Esophagus squamous epithelium (tissue), 5 donors: ENCODE measurements around the gene RNF151. TPM values are rescaled to one million over a fixed set of nuclear protein-coding genes. Genes with fewer than 3 reads are reported as not detected.

ENCODE experiments used
- DNase-seq: peaks from one replicate; lab custom pipeline; 2025; lab: John Stamatoyannopoulos, UW
- H3K27ac ChIP-seq, 4 donors: fragments of 200-600 bp; sonication (generic); one replicate each; pipeline ENCODE4 v1.5.1; 2016 to 2019; ENCODE audit warnings: mild to moderate bottlenecking in 1 of 4
- H3K27me3 ChIP-seq, 4 donors: fragments of 200-600 bp; sonication (generic); 1 replicate in 3 of 4; 2 replicates in 1 of 4; pipeline versions ENCODE4 v1.5.1 to v1.6.0; 2017 to 2021; ENCODE audit warnings: antibody characterized with exemption in 1 of 4
- H3K36me3 ChIP-seq, 3 donors: fragments of 200-600 bp; sonication (generic); one replicate each; pipeline ENCODE4 v1.5.1; 2016 to 2019
- H3K4me1 ChIP-seq, 3 donors: fragments of 200-600 bp; sonication (generic); one replicate each; pipeline ENCODE4 v1.5.1; 2017 to 2019
- H3K4me3 ChIP-seq, 4 donors: fragments of 200-600 bp; sonication (generic); 1 replicate in 3 of 4; 2 replicates in 1 of 4; pipeline ENCODE4 v1.5.1; 2016 to 2019; ENCODE audit warnings: mild to moderate bottlenecking in 2 of 4, moderate library complexity in 1 of 4
- H3K9me3 ChIP-seq, 3 donors: fragments of 200-600 bp; sonication (generic); one replicate each; pipeline ENCODE4 v1.5.1; 2016 to 2019
- POLR2A ChIP-seq, 4 donors: fragments of 450-650 bp; IDR thresholded peaks; one replicate each; pipeline ENCODE4 v1.6.1; 2017; ENCODE audit warnings: antibody characterized with exemption in 4 of 4, mild to moderate bottlenecking in 4 of 4, moderate library complexity in 3 of 4
- WGBS, 2 donors: methylation state at CpG; one replicate each; pipeline ENCODE4 v1.1.5; 2018; 5-methylcytosine and 5-hydroxymethylcytosine counted together
- intact Hi-C: fragments of 100-400 bp; cut with DNase I; formaldehyde crosslinking; loops from one replicate; pipeline ENCODE4 v1.15.0; 2022
- total RNA-seq, 4 donors: library from RNA; depleted of rRNA; stranded (reverse); fragments of >200 nt; gene quantifications; one replicate each; pipeline ENCODE4 v1.1.0, GENCODE V29; 2016
- TF ChIP-seq, protein P1 (sequence below), 6 experiments: fragments of 450-650 bp in 4 of 6; fragments of 200-600 bp in 2 of 6; sonication (generic) in 2 of 6; IDR thresholded peaks; one replicate each; pipeline ENCODE4 v1.5.1; 2016 to 2019; ENCODE audit warnings: antibody characterized with exemption in 6 of 6, mild to moderate bottlenecking in 4 of 6, moderate library complexity in 4 of 6
- donor health status: DM: yes; HTN: yes; CAD: no.

Gene RNF151
- total RNA-seq, 4 donors from 2014 or later, result not detected

DNA sequence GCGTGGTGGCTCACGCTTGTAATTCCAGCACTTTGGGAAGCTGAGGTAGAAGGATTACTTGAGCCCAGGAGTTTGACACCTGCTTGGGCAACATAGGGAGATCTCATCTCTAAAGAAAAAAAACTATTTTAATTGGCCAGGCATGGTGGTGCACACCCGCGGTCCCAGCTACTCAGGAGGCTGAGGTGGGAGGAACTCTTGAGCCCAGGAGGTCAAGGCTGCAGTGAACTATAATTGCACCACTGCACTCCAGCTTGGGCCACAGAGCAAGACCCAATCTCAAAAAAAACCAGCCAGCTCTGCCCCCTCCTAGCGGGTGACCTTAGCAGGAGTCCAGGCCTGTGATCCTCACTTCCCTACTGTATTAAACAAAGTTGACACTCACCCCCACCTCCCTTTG is 42.6 kb upstream of the RNF151 start:
- Histone ChIP-seq H3K36me3 (no peaks in the 10 kb centered on the region), H3K4me1 (peaks cover 11 to 43% (median 15%) of the 10 kb centered on the region in 3 donors), H3K27me3 (peaks cover 6 to 66% (median 12%) of the 10 kb centered on the region in 4 donors), H3K27ac (peak overlapping the region in 3 of 4 donors; percentile 2 to 47 (median 30)), H3K9me3 (no peaks in the 10 kb centered on the region), H3K4me3 (no peak overlapping the region)
- intact Hi-C loops, result loop anchor here (5.0 kb wide), 1 partner anchor 62 kb away; no protein-coding TSS in a partner anchor
- TF ChIP-seq POLR2A (IDR thresholded peaks at IDR 0.05), result no peak
- TF ChIP-seq, protein P1, sequence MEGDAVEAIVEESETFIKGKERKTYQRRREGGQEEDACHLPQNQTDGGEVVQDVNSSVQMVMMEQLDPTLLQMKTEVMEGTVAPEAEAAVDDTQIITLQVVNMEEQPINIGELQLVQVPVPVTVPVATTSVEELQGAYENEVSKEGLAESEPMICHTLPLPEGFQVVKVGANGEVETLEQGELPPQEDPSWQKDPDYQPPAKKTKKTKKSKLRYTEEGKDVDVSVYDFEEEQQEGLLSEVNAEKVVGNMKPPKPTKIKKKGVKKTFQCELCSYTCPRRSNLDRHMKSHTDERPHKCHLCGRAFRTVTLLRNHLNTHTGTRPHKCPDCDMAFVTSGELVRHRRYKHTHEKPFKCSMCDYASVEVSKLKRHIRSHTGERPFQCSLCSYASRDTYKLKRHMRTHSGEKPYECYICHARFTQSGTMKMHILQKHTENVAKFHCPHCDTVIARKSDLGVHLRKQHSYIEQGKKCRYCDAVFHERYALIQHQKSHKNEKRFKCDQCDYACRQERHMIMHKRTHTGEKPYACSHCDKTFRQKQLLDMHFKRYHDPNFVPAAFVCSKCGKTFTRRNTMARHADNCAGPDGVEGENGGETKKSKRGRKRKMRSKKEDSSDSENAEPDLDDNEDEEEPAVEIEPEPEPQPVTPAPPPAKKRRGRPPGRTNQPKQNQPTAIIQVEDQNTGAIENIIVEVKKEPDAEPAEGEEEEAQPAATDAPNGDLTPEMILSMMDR (IDR thresholded peaks at IDR 0.05), result no peak
- WGBS, 2 donors, result 40 to 90% methylated on average over 3 to 5 of the region's 5 CpGs
- DNase-seq, result no peak

DNA sequence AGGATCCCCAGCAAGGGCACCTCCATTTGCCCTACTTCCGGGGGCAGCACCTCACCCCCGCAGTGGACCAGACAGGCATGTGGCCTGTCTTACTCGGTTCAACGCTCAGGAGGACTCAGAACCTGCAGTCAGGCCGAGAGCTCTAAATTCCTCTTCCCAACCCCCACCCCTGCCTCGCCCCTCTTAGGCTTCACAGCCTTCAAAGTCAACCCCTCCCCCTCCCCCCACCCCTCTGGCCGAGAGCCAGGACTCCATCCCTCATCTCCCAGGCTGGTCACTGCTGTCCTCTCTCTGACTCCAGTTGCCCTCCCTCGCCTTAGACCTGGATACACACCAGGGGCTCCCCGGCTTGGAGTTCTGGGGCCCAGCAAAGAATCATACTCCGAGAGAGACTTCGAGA is 40.4 kb upstream of the RNF151 start:
- Histone ChIP-seq H3K4me3 (no peak overlapping the region), H3K27ac (no peak overlapping the region), H3K9me3 (no peaks in the 10 kb centered on the region), H3K4me1 (peaks cover 21 to 42% (median 24%) of the 10 kb centered on the region in 3 donors), H3K36me3 (no peaks in the 10 kb centered on the region), H3K27me3 (peaks cover 0 to 44% (median 0%) of the 10 kb centered on the region in 4 donors)
- intact Hi-C loops, result loop anchor here (5.0 kb wide), 1 partner anchor 54 kb away; the partner anchor contains the start of gene MEIOB
- no peak for DNase-seq
- 65 to 68% methylated on average over 3 to 6 of the region's 11 CpGs for WGBS, 2 donors
- TF ChIP-seq, protein P1 (IDR thresholded peaks at IDR 0.05), result no peak
- TF ChIP-seq POLR2A (IDR thresholded peaks at IDR 0.05), result no peak

DNA sequence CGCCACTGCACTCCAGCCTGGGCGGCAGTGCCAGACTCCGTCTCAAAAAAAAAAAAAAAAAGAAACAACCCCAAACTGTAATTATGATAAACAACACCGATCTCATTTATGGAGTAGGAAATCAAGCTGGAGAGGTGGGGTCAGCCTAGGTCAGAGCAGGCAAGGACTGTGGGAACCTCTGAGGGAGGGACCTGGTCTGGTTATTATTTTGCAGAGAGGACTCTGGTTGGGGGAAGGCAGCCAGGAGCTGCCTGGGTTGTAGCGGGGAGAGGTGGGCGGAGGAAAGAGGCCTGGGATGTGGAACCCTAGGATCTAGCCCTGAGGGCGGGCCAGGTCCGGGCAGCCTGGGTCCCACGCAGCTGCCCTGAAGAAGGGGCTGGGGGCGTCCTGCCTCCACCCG is 37.6 kb upstream of the RNF151 start:
- DNase-seq, result no peak
- Histone ChIP-seq H3K9me3 (no peaks in the 10 kb centered on the region), H3K27ac (peak overlapping the region; percentile 86 to 94 (median 87)), H3K4me3 (peak overlapping the region; percentile 47 to 79 (median 63)), H3K4me1 (peaks cover 11 to 36% (median 12%) of the 10 kb centered on the region in 3 donors), H3K27me3 (peaks cover 0 to 25% (median 0%) of the 10 kb centered on the region in 4 donors), H3K36me3 (no peaks in the 10 kb centered on the region)
- WGBS, 2 donors, result 7 to 8% methylated on average over 5 to 7 of the region's 11 CpGs
- no peak for TF ChIP-seq POLR2A (IDR thresholded peaks at IDR 0.05)
- TF ChIP-seq, protein P1 (IDR thresholded peaks at IDR 0.05), result no peak
- intact Hi-C loops, result loop anchor here (5.0 kb wide), 1 partner anchor 57 kb away; the partner anchor contains the start of gene MEIOB

GRCh38 chr16:1929578-1930337 is 36.9 kb upstream of the RNF151 start:
- H3K4me1 ChIP-seq, result peaks cover 11 to 32% (median 12%) of the 10 kb centered on the region in 3 donors
- 17% methylated on average over 5 of the region's 70 CpGs; no CpG with 5 or more reads in 1 of the 2 donors for WGBS, 2 donors
- peak; percentile 35 for DNase-seq
- intact Hi-C loops, result loop anchor here (5.0 kb wide), 1 partner anchor 57 kb away; the partner anchor contains the start of gene MEIOB
- H3K9me3 ChIP-seq, result no peaks in the 10 kb centered on the region
- H3K27me3 ChIP-seq, result peaks cover 0 to 19% (median 0%) of the 10 kb centered on the region in 4 donors
- H3K27ac ChIP-seq, result peak overlapping the region; percentile 86 to 94 (median 87)
- peak in 1 of 4 donors; percentile 8 for TF ChIP-seq POLR2A (IDR thresholded peaks at IDR 0.05)
- TF ChIP-seq, protein P1 (IDR thresholded peaks at IDR 0.05), result peak; percentile 98 to 100 (median 100)
- H3K4me3 ChIP-seq, result peak overlapping the region; percentile 47 to 79 (median 63)
- no peaks in the 10 kb centered on the region for H3K36me3 ChIP-seq

DNA sequence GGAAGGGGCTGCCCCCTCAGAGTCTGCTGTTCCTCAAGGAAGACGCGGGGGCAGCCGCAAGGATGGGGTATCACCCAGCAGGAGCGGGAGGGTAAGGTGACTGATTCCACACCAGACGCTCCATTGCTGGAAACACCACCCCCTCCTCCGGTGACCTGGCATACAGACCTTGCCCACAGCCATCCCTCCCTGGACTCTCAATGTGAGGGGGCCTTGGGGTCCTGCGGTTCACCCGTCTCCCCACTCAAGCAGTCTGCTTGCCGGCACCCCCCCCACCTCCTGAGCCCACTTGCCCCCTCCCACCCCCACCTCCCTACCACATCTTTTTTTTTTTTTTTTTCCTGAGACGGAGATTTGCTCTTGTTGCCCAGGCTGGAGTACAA is 36.3 kb upstream of the RNF151 start:
- no peak for DNase-seq
- Histone ChIP-seq H3K27me3 (peaks cover 0 to 14% (median 0%) of the 10 kb centered on the region in 4 donors), H3K27ac (peak overlapping the region in 1 of 4 donors; percentile 23), H3K4me3 (peak overlapping the region in 2 of 4 donors; percentile 64 to 79), H3K36me3 (no peaks in the 10 kb centered on the region), H3K9me3 (no peaks in the 10 kb centered on the region), H3K4me1 (peaks cover 11 to 38% (median 13%) of the 10 kb centered on the region in 3 donors)
- TF ChIP-seq, protein P1 (IDR thresholded peaks at IDR 0.05), result no peak
- 66 to 67% methylated on average over 5 of the region's 10 CpGs for WGBS, 2 donors
- intact Hi-C loops, result no loop called here
